GM18867 (cell line): ENCODE measurements around the gene SPNS3.

Source experiments
- ATAC-seq: cut with Tn5 transposase; IDR thresholded peaks from one replicate; pipeline ENCODE4 v1.9.1; 2021; ENCODE audit warnings: mild to moderate bottlenecking, moderate library complexity; ENCODE audit not compliant: unreplicated experiment

Gene SPNS3

GRCh38 chr17:4465786-4466185 lies 32.0 kb downstream of the SPNS3 start:
- no peak for ATAC-seq

- ATAC-seq, result no peak
Measured at GRCh38 chr17:4467287-4467686, 33.5 kb downstream of the SPNS3 start.

- no peak for ATAC-seq
Measured at GRCh38 chr17:4469552-4469951, 35.8 kb downstream of the SPNS3 start.

GRCh38 chr17:4472286-4472685 lies 38.5 kb downstream of the SPNS3 start:
- ATAC-seq, result no peak

GRCh38 chr17:4474093-4474492 lies 40.4 kb downstream of the SPNS3 start:
- no peak for ATAC-seq

- ATAC-seq, result no peak
Measured at GRCh38 chr17:4475001-4475400, 41.3 kb downstream of the SPNS3 start.

GRCh38 chr17:4475463-4475862 lies 41.7 kb downstream of the SPNS3 start:
- ATAC-seq, result no peak

GRCh38 chr17:4476017-4476416 lies 42.3 kb downstream of the SPNS3 start:
- no peak for ATAC-seq

GRCh38 chr17:4476511-4477070 lies 42.9 kb downstream of the SPNS3 start:
- ATAC-seq, result no peak

GRCh38 chr17:4477255-4477791 lies 43.6 kb downstream of the SPNS3 start:
- ATAC-seq, result no peak

GRCh38 chr17:4478318-4478830 lies 44.6 kb downstream of the SPNS3 start:
- no peak for ATAC-seq

GRCh38 chr17:4479340-4479981 lies 45.7 kb downstream of the SPNS3 start:
- ATAC-seq, result no peak

GRCh38 chr17:4479982-4480751 lies 46.4 kb downstream of the SPNS3 start:
- ATAC-seq, result no peak

- ATAC-seq, result no peak
Measured at GRCh38 chr17:4480929-4481898, 47.5 kb downstream of the SPNS3 start.

GRCh38 chr17:4482338-4483011 lies 48.7 kb downstream of the SPNS3 start:
- no peak for ATAC-seq

GRCh38 chr17:4483012-4483840 lies 49.5 kb downstream of the SPNS3 start:
- no peak for ATAC-seq

GRCh38 chr17:4485676-4486646 lies 52.2 kb downstream of the SPNS3 start:
- ATAC-seq, result no peak

- ATAC-seq, result no peak
Measured at GRCh38 chr17:4487296-4487695, 53.6 kb downstream of the SPNS3 start.
